HG03064 (cell line): ENCODE measurements around the gene PRM1.

Experiments
- ATAC-seq: cut with Tn5 transposase; IDR thresholded peaks from one replicate; pipeline ENCODE4 v1.9.1; 2021; ENCODE audit warnings: low read depth; ENCODE audit not compliant: unreplicated experiment

Gene PRM1

DNA sequence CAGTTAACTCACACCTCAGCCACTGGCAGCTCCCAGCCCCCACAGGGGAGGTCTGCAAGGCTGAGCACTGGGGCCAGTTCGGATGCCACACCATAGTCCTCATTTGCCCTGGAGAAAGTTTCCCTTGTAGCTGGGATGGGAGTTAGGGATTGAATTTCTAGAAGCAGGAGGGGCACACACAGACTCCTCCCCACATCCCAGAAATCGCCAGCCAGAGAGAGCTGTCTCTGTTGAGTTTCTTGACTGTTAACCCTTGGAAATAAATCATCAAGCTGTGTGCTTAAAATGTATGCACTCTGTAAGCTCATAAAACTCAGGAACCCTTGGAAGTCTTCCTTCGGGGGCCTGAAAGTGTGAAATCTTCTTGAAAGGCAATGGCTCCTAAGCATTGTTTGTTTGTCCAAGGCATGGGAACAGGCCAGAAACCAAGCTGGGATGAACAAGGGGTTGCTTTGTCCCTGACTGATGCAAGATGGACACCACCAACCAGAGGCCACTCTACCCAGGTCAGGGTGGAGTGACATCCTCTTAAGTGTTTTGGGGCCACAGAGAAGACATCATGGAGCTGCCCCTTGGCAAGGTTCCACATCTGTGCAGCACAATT, 7.3 kb downstream of the PRM1 start:
- ATAC-seq: no peak

GRCh38 chr16:11272921-11273720, 8.0 kb downstream of the PRM1 start, which contains the start of gene PRM3:
Gene PRM3, minus strand, starts transcription at chr16:11273629. Its CDS starts 34 bp downstream, at chr16:11273595.
- ATAC-seq: no peak

DNA sequence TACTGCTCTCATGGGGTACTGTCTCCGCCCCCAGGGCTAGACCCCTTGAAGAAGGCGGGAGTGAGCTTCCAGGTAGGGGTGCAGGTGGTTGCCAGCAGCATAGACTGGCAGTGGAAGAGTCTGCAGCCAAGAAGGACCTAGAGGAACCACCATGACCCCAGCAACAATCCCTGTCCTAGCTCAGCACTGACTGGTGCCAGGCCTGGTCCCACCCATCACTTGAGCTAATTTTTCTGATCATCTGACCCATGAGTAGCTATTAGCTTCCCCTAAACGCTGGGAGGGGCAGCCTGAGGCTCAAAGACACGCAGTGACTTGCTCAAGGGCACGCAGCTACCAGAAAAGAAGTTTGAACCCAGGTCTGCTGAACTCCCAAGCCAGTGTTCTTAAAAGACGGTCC, 8.6 kb downstream of the PRM1 start:
- no peak for ATAC-seq

DNA sequence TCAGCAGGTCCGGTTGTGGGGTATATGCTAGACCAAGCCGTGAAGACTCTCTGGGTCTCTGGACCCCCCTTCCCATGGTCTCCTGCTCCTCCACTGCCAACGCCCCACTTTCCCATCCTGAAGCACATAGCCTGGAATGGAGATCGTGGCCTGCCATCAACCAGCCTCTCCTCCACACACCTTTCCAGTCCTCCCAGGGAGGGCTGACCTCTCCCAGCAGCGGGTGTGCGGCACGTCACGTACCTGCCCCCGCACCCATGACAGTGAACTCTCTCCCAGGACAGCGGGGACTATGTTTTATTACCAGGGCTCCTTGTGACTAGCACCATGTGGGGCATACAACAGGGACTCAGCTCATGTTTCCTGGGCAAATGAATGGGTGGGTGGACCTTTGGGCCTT, 9.5 kb downstream of the PRM1 start:
- no peak for ATAC-seq

DNA sequence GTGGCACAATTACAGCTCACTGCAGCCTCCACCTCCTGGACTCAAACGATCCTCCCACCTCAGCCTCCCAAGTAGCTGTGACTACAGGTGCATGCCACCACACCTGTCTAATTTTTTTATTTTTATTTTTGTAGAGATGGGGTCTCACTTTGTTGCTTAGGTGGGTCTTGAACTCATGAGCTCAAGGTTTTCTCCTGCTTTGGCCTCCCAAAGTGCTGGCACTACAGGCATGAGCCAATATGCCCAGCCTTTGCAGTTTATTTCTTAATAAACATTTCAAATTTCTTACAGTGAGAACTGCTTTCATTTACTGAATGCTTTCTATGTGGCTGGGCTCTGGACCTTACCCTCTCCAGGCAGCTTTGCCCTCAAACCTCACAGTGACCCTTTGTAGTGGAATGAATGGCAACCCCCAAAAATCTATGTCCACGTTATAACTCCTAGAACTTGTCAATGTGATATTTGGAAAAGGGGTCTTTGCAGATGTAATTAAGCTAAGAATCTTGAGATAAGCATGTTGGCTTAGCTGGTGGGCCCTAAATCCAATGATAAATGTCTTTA, 10.4 kb downstream of the PRM1 start:
- ATAC-seq: no peak

DNA sequence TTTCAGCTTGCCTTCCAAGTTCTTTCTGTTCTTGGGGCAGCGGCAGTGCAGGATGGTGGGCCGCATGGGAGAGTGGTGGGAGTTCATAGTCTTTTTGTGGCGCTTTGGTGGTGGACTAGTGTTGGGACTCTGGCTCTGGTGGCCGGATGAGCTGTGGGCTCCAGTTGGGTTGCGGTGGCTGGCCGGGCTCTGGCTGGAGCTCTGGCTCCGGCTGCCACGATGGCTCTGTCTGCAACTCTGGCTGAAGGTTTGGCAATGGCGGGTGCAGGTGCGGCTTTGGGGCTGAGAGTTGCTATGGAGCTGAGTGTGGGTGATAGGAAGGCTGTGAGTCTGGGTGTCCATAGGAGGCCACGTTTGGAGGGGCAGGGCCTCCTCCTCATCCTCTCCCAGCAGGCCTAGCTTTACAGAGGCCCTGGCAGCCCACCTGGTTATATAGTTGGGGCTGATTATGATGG, 12.2 kb downstream of the PRM1 start, which contains the start of gene TNP2:
TSS of gene TNP2 (minus strand) at position 405 of the 455 bp plus-strand sequence. CDS start at position 342, 63 bp downstream.
- ATAC-seq: no peak

DNA sequence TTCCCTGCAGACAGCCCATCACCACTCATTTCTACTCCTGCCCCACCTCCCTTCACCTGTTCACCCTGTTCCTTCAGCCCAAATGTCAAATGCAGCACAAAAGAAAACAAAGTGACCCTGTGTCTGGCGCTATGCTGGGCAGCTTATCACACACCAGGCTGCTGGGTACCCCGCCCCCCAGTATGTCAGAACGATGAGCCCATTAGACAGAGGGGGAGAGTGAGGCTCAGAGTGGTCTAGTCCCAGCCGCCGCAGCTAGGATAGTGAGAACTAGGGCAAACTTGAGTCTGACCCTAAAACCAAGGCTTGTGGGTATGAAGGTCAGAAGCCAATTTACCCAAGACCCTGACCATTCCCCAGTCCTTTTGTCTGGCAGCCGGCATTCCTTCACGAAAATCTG, 16.0 kb downstream of the PRM1 start:
- ATAC-seq: no peak

GRCh38 chr16:11264155-11264832, 16.8 kb downstream of the PRM1 start:
- ATAC-seq: no peak

- ATAC-seq: no peak
Observed at GRCh38 chr16:11263737-11264136, 17.4 kb downstream of the PRM1 start.

DNA sequence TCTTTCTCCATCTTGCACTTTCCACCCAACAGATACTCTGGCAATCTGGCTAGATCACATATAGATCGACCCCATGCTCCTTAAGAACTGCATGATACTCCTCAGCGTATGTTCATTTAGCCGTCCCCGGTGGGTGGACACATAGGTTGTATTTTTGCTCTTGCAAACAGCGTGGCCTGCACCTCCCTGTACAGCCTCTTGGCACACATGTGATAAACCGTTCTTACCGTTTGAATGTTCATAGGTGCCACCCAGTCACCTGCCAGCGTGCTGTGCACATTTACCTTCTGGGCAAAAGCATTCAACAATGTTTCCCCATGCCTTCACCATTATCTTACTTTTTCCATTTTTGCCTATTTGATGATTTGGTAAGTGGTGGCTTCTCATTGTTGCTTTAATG, 18.2 kb downstream of the PRM1 start:
- no peak for ATAC-seq

- no peak for ATAC-seq
Observed at GRCh38 chr16:11260596-11260966, 20.5 kb downstream of the PRM1 start.

GRCh38 chr16:11259655-11260595, 21.2 kb downstream of the PRM1 start:
- ATAC-seq: no peak

- no peak for ATAC-seq
Observed at GRCh38 chr16:11258553-11259492, 22.3 kb downstream of the PRM1 start.

DNA sequence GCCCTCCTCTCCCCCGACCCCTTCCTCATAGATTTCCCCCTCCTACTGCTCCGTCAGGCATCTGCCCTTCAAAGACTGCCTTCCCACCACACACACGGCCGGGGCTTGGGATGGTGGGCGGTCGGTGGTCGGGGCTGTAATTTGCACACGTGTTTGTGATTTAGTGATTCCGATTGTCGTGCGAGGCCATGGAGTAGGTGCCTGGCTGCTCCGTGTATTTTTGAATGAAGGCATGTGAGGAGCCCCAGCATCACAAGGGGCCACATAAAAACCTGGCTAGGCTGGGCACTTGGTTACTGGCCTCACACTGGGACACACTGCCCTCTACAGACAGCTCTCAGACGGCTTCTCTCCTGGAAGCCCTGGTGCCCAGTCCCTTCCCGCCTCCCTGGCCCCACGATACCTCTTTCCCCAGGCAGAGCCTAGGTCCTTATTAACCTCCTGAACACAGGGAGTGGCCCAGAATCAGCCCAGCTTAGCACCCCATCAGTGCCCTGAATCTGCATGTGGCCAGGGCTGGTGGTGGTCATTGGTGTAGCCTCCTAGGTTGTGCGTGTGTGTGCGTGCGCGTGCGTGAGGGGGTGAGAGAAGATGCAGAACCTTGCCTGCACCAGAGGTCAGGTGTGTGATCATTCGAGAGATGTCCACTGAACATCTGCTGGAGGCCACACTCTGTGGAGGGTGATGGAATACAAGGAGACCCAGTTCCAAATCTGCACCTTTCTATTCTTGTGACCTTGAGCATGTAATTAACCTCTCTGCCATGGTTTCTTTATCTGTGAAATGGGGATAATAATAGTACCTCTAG, 23.8 kb downstream of the PRM1 start:
- no peak for ATAC-seq

GRCh38 chr16:11256661-11257130, 24.4 kb downstream of the PRM1 start:
- no peak for ATAC-seq

DNA sequence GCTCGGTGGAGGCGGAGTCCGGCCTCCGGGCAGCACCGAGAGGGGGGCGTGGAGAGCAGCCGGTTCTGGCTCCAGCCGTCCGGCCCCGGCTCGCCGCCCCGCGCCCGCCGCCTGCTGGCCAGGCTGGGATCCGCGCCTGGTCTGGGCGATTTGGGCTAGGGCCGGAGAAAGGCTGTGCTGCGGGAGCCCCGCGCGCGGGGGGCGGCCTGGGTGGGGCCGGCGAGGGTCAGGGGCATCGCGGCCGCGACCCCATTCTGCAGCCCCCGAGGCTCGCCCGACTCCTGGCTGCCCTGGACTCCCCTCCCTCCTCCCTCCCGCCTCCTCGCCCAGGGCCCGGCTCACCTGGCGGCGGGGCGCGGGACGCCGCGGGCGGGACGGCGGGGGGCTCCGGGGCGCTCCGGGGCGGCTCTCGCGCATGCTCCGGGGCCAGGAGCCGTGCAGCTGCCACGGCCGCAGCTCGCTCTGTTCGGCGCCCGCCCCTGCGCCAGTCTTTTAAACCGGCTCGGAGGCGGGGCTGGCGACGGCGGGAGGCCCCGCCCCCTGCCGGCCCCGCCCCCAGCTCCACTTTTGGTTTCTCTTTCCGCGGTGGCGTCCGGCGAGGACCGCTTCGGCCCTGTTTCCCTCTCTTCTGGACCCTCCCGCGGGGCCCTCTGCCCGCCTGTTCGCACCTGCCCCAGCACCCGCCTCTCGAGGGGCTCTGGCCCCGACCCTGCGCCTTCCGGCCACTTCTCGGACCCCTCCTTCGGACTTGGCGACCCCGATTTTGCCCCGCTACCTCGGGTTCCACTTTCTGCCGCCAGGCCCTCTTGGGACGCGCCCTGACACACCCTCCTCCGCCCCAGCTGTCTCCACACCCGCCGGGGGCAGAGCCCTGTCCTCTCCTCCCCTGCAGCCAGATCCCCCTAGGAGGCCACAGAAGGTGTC, 25.1 kb downstream of the PRM1 start, which contains the start of gene SOCS1:
TSS of gene SOCS1 (minus strand) at position 468 of the 924 bp plus-strand sequence. CDS start 726 bp downstream, outside the sequence.
- peak; percentile 44 for ATAC-seq
